Colonic mucosa (tissue), 4 donors: ENCODE data around the gene CDC73. TPM values are rescaled to one million over a fixed set of nuclear protein-coding genes. Genes with fewer than 3 reads are reported as not detected.

Source experiments
- DNase-seq: peaks from one replicate; pipeline ENCODE4 v3.0.0-alpha.2; 2020
- H3K27ac ChIP-seq: fragments of 200-600 bp; one replicate; pipeline ENCODE4 v1.8.0; 2021
- H3K27me3 ChIP-seq: fragments of 200-600 bp; one replicate; pipeline ENCODE4 v1.8.0; 2021
- H3K36me3 ChIP-seq: fragments of 200-600 bp; one replicate; pipeline ENCODE4 v1.8.0; 2021
- H3K4me1 ChIP-seq: fragments of 200-600 bp; one replicate; pipeline ENCODE4 v1.8.0; 2021; ENCODE audit warnings: mild to moderate bottlenecking
- H3K4me3 ChIP-seq: fragments of 200-600 bp; one replicate; pipeline ENCODE4 v1.8.0; 2021
- H3K9ac ChIP-seq, 2 donors: one replicate each; pipeline ENCODE4 v1.7.0; 2013; ENCODE audit warnings: control low read depth in 2 of 2, low read depth in 2 of 2, low read length in 2 of 2
- H3K9me3 ChIP-seq: fragments of 200-600 bp; one replicate; pipeline ENCODE4 v1.8.0; 2021
- intact Hi-C: fragments of 100-400 bp; cut with DNase I; formaldehyde crosslinking; loops from one replicate; pipeline ENCODE4 v1.14.1; 2022
- total RNA-seq, 2 donors: library from RNA; stranded (reverse); fragmentation: NEBNext Ultra II Directional in 1 of 2; extraction: Animal tissue kit (Norgen Biotek cat#: 25700) in 1 of 2; gene quantifications; one replicate each; pipeline ENCODE4 v1.2.1, GENCODE V29; 2021
- TF ChIP-seq, protein P1 (sequence below): fragments of 200-600 bp; IDR thresholded peaks from one replicate; pipeline ENCODE4 v1.8.0; 2022; ENCODE audit warnings: antibody characterized with exemption, mild to moderate bottlenecking
- donor health status: healthy.
- donor health status: DM: no; HTN: no; CAD: no.
- donor health status: DM: no; HTN: no; CAD: no.

The CDC73 gene
- total RNA-seq, 2 donors from 2014 or later: 45.3 to 49.1 TPM

DNA sequence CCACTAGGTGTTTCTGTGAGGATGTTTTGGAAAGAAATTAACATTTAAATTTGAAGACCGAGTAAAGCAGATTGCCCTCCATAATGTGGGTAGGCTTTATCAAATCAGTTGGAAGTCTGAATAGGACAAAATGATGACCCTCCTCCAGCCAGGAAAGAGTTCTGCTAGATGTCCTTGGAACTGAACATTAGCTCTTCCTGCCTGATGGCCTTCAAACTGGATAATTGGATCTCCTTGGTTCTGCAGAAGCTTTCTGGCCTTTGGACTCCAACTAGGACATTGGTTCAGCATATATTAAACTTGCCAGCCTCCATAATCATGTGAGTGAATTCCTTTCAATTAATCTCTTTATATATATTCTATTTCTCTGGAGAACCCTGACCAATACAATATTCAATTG is 12.2 kb upstream of the CDC73 start:
- H3K27ac ChIP-seq: no peak overlapping the region
- H3K27me3 ChIP-seq: no peaks in the 10 kb centered on the region
- no peaks in the 10 kb centered on the region for H3K9me3 ChIP-seq
- no peak overlapping the region for H3K4me3 ChIP-seq
- H3K4me1 ChIP-seq: no peaks in the 10 kb centered on the region
- TF ChIP-seq, protein P1, sequence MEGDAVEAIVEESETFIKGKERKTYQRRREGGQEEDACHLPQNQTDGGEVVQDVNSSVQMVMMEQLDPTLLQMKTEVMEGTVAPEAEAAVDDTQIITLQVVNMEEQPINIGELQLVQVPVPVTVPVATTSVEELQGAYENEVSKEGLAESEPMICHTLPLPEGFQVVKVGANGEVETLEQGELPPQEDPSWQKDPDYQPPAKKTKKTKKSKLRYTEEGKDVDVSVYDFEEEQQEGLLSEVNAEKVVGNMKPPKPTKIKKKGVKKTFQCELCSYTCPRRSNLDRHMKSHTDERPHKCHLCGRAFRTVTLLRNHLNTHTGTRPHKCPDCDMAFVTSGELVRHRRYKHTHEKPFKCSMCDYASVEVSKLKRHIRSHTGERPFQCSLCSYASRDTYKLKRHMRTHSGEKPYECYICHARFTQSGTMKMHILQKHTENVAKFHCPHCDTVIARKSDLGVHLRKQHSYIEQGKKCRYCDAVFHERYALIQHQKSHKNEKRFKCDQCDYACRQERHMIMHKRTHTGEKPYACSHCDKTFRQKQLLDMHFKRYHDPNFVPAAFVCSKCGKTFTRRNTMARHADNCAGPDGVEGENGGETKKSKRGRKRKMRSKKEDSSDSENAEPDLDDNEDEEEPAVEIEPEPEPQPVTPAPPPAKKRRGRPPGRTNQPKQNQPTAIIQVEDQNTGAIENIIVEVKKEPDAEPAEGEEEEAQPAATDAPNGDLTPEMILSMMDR: no peak
- intact Hi-C loops: no loop called here
- no peak overlapping the region for H3K9ac ChIP-seq
- DNase-seq: no peak
- no peaks in the 10 kb centered on the region for H3K36me3 ChIP-seq

DNA sequence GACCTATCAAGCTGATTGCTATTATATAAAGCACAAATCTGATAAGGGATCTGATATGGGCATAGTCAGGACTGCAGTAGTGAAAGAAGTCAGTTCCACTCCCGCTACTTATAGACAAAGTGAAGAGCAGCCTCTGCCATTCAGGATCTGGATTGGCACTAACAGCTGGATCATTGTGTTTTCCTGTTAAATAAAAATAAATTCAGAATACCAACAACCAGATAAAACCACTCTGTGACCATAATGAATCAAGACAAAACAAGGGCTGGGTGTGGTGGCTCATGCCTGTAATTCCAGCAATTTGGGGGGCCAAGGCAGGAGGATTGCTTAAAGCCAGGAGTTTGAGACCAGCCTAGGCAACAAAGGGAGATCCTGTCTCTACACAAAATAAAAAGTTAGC is 11.6 kb upstream of the CDC73 start:
- H3K36me3 ChIP-seq: no peaks in the 10 kb centered on the region
- DNase-seq: no peak
- H3K4me3 ChIP-seq: no peak overlapping the region
- TF ChIP-seq, protein P1: no peak
- H3K9ac ChIP-seq: no peak overlapping the region
- no peaks in the 10 kb centered on the region for H3K4me1 ChIP-seq
- intact Hi-C loops: no loop called here
- no peaks in the 10 kb centered on the region for H3K27me3 ChIP-seq
- H3K27ac ChIP-seq: no peak overlapping the region
- H3K9me3 ChIP-seq: no peaks in the 10 kb centered on the region

DNA sequence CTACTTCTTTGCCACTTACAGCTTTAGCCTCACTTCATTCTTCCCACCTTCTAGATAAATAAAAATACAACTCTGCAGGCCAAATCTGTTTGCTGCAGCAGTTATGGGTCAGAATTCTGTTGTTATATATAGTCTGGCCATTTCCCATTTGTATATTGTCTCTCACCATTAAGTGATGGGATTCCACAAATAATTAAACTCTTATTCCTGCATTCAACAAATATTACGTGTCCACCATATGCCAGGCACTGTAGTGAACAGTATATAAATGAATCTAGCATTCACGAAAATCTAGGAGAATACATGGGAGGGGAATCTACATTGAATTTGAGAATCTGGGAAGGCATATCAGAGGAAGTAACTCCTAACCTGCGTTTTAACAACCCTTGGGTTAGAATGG is 11.0 kb upstream of the CDC73 start:
- Histone ChIP-seq H3K9me3 (no peaks in the 10 kb centered on the region), H3K27ac (no peak overlapping the region), H3K4me1 (no peaks in the 10 kb centered on the region), H3K4me3 (no peak overlapping the region), H3K9ac (no peak overlapping the region), H3K27me3 (no peaks in the 10 kb centered on the region), H3K36me3 (no peaks in the 10 kb centered on the region)
- no peak for DNase-seq
- TF ChIP-seq, protein P1: no peak
- intact Hi-C loops: no loop called here

DNA sequence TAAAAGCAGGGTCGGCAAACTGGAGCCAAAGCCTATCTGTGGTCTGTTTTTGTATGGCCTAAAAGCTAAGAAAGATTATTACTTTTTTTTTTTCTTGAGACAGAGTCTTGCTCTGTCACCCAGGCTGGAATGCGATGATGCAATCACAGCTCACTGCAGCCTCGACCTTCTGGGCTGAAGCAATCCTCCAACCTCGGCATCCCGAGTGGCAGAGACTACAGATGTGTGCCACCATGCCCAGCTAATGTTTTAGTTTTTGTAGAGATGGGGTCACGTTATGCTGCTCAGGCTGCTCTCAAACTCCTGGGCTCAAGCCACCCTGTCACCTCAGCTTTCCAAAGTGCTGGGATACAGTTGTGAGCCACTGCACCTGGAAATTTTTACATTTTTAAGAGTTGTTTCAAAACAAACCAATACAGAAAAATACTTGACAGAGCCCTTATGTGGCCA is 10.2 kb upstream of the CDC73 start:
- Histone ChIP-seq H3K4me3 (no peak overlapping the region), H3K9ac (no peak overlapping the region), H3K9me3 (no peaks in the 10 kb centered on the region), H3K27me3 (no peaks in the 10 kb centered on the region), H3K4me1 (no peaks in the 10 kb centered on the region), H3K36me3 (no peaks in the 10 kb centered on the region), H3K27ac (no peak overlapping the region)
- no peak for DNase-seq
- TF ChIP-seq, protein P1: no peak
- intact Hi-C loops: no loop called here

DNA sequence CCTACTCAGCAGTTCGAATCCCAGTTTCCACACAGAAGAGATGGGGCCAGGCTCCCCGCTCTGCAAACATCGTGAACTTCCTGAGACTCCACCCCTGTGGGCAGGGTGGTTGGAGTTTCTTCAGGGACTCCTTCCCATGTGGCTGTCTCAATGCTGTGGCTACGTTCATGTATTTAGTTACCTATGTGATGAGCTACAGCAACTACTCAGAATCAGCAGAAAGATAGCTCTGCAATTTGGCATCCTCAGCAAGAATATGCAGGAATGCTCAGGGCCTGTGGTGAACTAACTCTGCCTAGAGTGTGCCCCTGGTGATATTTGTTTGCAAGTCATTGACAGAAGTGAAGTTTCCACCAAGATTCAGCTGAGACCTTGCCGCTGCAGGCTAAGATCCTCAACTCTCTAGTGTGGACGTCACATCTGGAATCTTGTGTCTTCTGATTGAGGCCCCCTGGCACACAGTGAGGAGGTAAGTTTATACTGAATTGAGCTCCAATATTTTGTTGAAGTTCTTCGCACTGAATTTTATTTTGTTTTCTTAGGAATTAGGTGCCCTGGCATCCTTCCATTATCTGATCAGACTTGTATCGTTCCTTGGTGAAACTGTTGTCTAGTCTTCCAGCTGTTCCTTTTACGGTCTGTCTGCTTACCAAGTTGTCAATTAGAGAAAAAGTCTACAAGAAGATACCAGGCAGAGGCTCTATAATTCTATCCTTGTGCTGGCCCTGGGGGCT is 8.4 kb upstream of the CDC73 start:
- Histone ChIP-seq H3K9me3 (no peaks in the 10 kb centered on the region), H3K9ac (no peak overlapping the region), H3K4me3 (no peak overlapping the region), H3K27me3 (no peaks in the 10 kb centered on the region), H3K36me3 (no peaks in the 10 kb centered on the region), H3K27ac (no peak overlapping the region), H3K4me1 (no peaks in the 10 kb centered on the region)
- no peak for DNase-seq
- intact Hi-C loops: no loop called here
- TF ChIP-seq, protein P1: no peak
